ENCODE data around the gene QSER1. TPM values are rescaled to one million over a fixed set of nuclear protein-coding genes. Genes with fewer than 3 reads are reported as not detected.

The QSER1 gene
- total and polyA plus RNA-seq, 9 of the 15 experiments (the other 6 are each of a cell fraction or from before 2014, with no cell fraction given): 5.8 to 33.6 (median 22.3) TPM

- TF ChIP-seq, protein P1, sequence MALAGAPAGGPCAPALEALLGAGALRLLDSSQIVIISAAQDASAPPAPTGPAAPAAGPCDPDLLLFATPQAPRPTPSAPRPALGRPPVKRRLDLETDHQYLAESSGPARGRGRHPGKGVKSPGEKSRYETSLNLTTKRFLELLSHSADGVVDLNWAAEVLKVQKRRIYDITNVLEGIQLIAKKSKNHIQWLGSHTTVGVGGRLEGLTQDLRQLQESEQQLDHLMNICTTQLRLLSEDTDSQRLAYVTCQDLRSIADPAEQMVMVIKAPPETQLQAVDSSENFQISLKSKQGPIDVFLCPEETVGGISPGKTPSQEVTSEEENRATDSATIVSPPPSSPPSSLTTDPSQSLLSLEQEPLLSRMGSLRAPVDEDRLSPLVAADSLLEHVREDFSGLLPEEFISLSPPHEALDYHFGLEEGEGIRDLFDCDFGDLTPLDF (CRISPR knock-in tag; IDR thresholded peaks at IDR 0.05): peak; percentile 56; the same call in 1 of the 2 replicates
- peak; percentile 71 for TF ChIP-seq PML (IDR thresholded peaks at IDR 0.05; ENCODE audit: low read length)
- TF ChIP-seq ZBTB2 (IDR thresholded peaks at IDR 0.05): peak; percentile 48; the same call in 1 of the 2 replicates
- peak; percentile 27 for TF ChIP-seq PRPF4 (IDR thresholded peaks at IDR 0.05; ENCODE audit: insufficient read depth, low read depth, low read length, poor library complexity, severe bottlenecking)
- peak; percentile 82 for TF ChIP-seq MAX (CRISPR knock-in tag; IDR thresholded peaks at IDR 0.05)
- TF ChIP-seq SMAD2 (IDR thresholded peaks at IDR 0.05; ENCODE audit: low read depth, low read length): no peak
- no peak for TF ChIP-seq ZNF239 (CRISPR knock-in tag; IDR thresholded peaks at IDR 0.05)
- TF ChIP-seq TAF1 (IDR thresholded peaks at IDR 0.05; ENCODE audit: control insufficient read depth, extremely low read depth, insufficient read depth, low read length, severe bottlenecking): peak; percentile 63
- TF ChIP-seq CHD4 (IDR thresholded peaks at IDR 0.05; ENCODE audit: insufficient read depth, insufficient replicate concordance, low read depth, low read length, poor library complexity, severe bottlenecking): peak; percentile 73
- TF ChIP-seq NFRKB (IDR thresholded peaks at IDR 0.05; ENCODE audit: low read depth): peak; percentile 66; the same call in 1 of the 2 replicates
- no peak for TF ChIP-seq CBFB (CRISPR knock-in tag; IDR thresholded peaks at IDR 0.05)
- peak; percentile 73; the same call in 1 of the 2 replicates for TF ChIP-seq GATAD2B (IDR thresholded peaks at IDR 0.05; ENCODE audit: borderline replicate concordance)
- peak in 1 of 3 experiments; percentile 7; a peak in 1 of 6 replicates for TF ChIP-seq CTCF (IDR thresholded peaks at IDR 0.05 in 2 of 3, conservative IDR thresholded peaks at IDR 0.05 in 1 of 3; ENCODE audit: insufficient read depth in 2 of 3, low read depth in 1 of 3, low read length in 3 of 3)
- TF ChIP-seq ZNF316 (IDR thresholded peaks at IDR 0.05): peak; percentile 94
- TF ChIP-seq KAT7 (CRISPR knock-in tag; IDR thresholded peaks at IDR 0.05; ENCODE audit: borderline replicate concordance): 0 out of 2 replicates have a peak, but pooled peaks have one; percentile 83
- TF ChIP-seq FOXP1 (CRISPR knock-in tag; IDR thresholded peaks at IDR 0.05): peak; percentile 72; the same call in 1 of the 2 replicates
- TF ChIP-seq L3MBTL2 (IDR thresholded peaks at IDR 0.05): peak; percentile 93
- TF ChIP-seq, protein P2, sequence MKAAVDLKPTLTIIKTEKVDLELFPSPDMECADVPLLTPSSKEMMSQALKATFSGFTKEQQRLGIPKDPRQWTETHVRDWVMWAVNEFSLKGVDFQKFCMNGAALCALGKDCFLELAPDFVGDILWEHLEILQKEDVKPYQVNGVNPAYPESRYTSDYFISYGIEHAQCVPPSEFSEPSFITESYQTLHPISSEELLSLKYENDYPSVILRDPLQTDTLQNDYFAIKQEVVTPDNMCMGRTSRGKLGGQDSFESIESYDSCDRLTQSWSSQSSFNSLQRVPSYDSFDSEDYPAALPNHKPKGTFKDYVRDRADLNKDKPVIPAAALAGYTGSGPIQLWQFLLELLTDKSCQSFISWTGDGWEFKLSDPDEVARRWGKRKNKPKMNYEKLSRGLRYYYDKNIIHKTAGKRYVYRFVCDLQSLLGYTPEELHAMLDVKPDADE (conservative IDR thresholded peaks at IDR 0.05; ENCODE audit: control insufficient read depth, low read depth, low read length): peak; percentile 71
- TF ChIP-seq ZNF696 (CRISPR knock-in tag; conservative IDR thresholded peaks at IDR 0.05): no peak
Observed at GRCh38 chr11:32892355-32893092, at the start of gene QSER1 (continued).
